GM19324 (cell line): Measurements from ENCODE around the gene P4HA2.
A peak's percentile ranks its signal among the peaks of the same experiment; 100 is the strongest.

ENCODE experiments used
- ATAC-seq: cut with Tn5 transposase; IDR thresholded peaks from one replicate; pipeline ENCODE4 v1.9.1; 2021; ENCODE audit warnings: mild to moderate bottlenecking, moderate library complexity; ENCODE audit not compliant: unreplicated experiment, low FRiP score

P4HA2 gene

GRCh38 chr5:132227485-132228240, at the start of gene P4HA2:
Gene P4HA2, minus strand, starts transcription at chr5:132227853. Its CDS starts 9,227 bp downstream, at chr5:132218626.
- peak; percentile 95 for ATAC-seq

DNA sequence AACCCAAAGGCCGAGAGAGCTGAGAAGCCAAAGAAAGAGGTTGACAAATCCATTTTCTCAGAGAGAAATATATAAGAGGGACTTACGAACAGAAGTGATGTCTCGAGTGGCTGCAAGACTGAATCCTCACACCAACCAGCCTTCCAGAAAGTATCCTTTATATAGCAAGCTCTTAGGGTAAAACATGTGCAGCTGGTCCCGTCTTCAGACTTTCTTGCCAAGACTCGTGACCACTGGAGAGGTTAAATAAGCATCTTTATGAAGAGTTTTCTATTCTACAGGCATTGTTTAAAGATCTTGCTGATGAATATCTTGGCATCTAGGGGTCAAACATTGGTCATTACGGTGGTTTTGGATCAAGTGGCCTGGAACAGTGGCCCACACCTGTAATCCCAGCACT, 49.6 kb upstream of the P4HA2 start:
- ATAC-seq = no peak

GRCh38 chr5:132275367-132276220, 47.9 kb upstream of the P4HA2 start:
- no peak for ATAC-seq

DNA sequence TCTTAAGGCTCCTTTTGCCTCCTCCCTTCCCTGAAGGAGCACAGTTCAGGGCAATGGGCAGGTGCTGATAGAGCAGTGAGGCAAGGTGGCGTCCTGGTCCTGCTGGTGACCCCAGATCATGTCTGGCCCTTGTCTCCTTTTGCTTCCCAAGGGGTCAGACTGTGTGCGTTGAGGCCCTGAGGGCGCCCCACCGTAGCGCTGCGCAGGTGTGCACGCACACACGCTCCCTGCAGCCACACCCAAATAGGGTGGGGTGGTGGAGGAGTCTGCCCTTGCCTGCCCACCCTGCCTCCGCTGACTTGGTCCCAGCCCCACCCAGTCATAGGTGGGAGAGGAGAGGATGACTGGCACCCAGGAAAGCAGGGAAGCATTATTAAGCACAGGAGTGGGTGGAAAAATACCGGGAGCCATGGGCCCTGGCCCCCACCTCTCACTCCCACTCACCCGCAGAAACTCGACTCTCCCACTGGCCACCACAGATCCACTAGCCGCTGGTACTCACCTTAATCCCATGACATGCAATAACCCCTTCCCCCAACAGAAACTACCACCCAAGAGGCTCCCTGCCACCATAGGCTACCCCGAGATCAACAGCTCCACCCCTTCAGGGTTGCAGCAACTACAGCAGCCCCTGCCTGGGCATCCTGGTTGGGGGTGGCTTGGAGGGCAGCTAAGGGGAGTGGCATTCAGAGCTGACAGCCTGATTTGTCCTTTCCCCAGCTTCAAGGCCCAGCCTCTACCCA, 46.6 kb upstream of the P4HA2 start:
- ATAC-seq = no peak

- no peak for ATAC-seq
Measured at GRCh38 chr5:132273631-132274030, 46.0 kb upstream of the P4HA2 start.

GRCh38 chr5:132272311-132273210, 44.9 kb upstream of the P4HA2 start:
- no peak for ATAC-seq

DNA sequence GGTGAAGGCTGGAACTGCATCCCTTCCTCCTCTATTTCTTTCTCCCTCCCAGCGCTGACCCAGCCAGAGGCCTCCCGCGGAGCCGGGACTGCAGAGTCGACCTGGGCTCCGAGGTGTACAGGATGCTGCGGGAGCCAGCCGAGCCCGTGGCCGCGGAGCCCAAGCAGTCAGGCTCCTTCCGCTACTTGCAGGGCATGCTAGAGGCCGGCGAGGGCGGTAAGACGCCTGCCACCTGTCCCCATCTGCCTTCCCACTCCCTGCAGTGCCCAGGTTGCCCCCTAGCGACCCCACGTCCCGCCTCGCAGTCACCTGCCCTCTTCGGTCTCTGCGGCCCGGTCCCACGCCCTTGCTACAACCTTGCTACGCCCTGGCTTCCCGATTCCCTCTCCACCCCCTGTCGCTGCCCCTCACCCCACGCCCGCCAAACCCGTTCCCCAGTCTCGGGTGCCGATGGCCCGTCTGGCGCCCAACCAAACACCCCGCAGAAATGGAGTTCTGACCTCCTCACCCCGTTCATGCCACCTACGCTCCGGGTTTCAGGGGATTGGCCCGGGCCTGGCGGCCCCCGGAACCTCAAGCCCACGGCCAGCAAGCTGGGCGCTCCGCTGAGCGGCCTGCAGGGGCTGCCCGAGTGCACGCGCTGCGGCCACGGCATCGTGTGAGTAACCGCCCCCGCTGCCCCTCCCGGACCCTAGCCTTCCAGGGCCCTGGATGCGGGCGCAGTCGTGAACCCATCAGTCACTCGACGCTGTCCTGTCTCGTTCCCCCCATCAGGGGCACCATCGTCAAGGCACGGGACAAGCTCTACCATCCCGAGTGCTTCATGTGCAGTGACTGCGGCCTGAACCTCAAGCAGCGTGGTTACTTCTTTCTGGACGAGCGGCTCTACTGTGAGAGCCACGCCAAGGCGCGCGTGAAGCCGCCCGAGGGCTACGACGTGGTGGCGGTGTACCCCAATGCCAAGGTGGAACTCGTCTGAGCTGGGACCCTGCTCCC, 43.9 kb upstream of the P4HA2 start:
- no peak for ATAC-seq

- ATAC-seq = no peak
Measured at GRCh38 chr5:132270706-132271105, 43.1 kb upstream of the P4HA2 start.

- no peak for ATAC-seq
Measured at GRCh38 chr5:132270335-132270665, 42.6 kb upstream of the P4HA2 start.

DNA sequence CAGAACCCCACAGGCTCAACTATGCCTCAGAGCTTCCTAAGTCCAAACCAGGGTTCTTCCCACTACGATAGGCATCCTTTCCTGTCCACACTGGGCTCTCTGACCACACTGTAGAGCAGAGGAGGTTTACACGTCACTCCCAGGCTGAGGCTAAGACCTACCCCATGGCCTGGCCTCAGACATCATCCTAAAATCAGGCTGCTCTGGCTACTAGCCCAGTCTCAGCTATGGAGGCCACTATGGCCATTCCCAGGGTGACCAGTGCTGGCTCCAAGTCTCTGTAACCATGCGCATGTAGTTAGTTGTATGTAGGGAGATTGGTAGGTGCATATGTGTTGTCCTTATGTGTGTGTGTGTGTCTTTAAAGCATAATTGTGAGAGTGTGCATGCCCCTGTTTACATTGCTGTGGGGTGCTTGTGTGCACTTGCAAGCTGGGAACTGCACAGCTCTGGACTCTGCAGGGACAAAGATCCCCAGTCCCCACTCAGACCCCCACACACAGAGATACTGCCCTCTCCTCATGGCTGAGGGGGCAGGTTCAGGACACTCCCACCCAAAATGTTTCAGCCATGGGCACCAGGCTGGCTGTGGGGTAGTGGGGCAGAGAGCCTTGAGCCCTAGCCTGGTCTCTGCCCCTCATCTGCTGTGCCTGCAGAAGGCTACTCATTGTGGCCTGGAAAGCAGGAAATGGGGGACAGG, 42.1 kb upstream of the P4HA2 start:
- no peak for ATAC-seq

- ATAC-seq = no peak
Measured at GRCh38 chr5:132268769-132269551, 41.3 kb upstream of the P4HA2 start.

DNA sequence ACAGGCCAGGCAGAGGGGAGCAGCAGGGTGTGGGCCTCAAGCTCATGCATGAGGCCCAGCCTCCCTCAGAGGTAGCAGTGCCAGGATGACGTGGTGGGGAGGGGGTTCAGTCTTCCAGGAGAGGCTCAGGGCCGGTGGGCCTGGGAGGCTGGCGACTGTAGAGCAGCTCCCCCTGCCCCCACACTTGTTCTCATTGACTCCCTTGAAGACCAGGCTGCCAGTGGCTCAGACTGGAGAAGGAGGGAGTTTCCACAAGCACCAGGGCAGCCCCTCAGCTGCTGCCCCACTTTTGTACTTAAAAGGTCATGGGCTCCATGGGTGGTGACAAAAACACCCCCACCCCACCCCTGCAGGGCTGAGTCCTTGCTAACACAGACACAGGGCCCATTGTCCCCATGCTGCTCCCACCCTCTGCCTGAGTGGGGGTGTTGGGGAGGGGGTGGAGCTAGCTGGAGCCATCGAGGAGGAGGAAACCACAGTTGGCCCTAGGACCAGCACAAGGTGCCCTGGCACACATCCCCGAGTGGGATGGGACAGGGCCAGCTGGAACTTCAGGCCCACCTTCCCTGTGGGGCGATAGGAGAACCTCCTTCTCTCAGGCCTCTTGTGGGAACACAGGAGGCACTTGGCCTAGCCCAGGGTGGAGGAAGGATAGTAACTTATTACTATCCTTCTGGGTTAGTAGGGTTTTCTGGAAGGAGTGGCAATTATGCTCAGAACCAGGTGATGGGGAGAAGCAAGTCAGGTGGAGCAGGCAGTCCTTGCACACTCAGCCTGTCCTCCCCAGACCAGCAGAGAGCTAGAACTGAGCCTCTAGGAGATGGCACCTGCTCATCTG, 40.5 kb upstream of the P4HA2 start:
- ATAC-seq = no peak

DNA sequence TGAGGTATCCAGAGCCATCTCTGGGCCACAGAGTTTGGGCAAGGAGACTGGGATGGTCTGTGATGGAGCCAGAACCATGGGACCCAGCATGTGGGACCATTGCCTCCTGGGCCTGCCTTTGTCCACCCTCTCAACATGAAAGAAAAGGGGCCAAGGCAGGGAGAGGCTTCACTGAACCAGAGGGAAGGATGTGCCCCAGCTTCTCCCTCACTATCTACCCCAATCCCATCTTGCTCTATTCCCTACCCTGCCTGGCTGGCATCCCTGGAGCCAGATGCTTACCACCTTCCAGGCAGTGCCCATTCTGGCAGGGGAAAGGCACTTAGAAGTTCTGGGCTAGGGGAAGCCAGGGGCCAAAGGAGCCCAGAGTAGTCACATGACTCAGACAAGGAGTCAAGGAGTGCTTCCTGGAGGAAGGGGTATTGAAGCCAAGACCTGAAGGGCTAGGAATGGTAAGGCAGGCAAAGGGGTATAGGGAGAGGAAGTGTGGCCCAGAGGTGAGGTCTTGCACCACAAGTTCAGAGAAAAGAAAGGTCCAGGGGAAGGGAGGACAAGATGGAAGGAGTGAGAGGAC, 39.6 kb upstream of the P4HA2 start:
- no peak for ATAC-seq

DNA sequence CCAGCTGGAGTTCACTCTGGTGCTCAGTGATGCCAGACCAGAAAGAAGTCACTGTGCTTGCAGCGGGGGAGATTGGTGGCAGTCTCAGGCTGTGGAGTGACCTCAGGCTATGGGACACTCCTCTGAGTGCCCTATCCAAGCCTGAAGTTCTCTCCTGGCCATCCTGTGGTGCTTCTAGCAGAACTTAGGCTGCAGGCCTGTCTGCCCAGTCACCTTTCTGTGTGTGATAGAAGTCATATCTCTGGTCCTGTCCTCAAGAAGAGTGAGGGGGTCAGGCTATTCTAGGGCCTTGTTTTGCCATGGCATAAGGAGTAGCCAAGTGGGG, 39.1 kb upstream of the P4HA2 start:
- ATAC-seq = no peak

DNA sequence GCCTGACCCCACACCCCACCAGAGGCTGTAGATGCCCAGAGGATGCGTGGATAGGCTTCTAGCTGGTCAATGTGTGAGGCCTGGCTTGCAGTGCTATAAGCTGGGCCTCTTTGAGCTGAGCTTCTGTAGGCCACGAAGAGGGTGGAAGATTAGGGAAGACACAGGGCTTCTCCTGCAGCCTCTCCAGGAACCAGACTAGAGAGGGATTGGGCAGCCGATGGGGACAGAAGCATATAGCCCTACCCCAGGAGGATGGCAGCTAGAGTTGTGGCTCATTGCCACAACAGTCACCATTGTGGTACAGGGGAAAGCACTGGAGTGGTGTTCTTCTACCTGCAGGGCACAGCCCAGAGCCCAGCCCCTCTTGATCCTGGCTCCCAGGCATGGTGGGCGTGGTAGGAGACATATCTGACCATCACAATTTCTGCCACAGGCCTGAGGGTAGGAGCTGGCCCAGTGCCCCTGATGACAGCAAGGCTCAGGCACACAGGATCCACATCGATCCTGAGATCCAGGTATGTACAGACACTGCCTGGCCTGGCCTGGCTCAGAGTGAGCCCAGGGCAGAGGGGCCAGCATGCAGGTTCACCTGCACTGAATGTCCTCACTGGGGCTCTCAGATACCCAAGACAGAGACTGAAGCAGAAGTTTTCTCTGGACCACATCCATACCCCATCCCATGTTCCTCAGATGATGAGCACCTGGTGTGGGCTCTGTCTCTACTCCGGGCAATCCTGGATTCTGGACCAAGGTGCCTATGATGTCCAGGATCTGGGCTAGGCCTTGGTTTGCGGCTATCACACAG, 38.6 kb upstream of the P4HA2 start:
- no peak for ATAC-seq
